Measurements from ENCODE around the gene MTCL3.

DNA sequence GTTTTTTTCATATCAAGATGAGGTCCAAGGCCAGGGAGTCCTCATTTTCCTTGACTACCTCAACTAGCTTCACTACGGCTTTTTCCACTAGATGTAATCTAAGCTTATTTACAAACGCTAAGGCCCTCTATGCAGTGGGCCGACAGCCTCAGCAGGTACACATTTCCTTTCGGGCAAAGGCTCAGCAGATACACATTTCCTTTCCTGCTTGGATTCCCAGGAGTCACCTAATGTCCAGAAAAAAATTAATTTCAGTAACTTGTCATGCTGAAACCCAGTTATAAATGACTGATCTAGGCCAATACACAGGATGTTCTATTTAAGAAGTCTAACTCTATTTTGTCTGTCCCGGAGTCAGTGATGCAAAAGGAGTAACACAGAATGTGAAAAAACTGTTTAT, 52.7 kb downstream of the MTCL3 start:
- TF ChIP-seq, protein P1, sequence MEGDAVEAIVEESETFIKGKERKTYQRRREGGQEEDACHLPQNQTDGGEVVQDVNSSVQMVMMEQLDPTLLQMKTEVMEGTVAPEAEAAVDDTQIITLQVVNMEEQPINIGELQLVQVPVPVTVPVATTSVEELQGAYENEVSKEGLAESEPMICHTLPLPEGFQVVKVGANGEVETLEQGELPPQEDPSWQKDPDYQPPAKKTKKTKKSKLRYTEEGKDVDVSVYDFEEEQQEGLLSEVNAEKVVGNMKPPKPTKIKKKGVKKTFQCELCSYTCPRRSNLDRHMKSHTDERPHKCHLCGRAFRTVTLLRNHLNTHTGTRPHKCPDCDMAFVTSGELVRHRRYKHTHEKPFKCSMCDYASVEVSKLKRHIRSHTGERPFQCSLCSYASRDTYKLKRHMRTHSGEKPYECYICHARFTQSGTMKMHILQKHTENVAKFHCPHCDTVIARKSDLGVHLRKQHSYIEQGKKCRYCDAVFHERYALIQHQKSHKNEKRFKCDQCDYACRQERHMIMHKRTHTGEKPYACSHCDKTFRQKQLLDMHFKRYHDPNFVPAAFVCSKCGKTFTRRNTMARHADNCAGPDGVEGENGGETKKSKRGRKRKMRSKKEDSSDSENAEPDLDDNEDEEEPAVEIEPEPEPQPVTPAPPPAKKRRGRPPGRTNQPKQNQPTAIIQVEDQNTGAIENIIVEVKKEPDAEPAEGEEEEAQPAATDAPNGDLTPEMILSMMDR (IDR thresholded peaks at IDR 0.05; ENCODE audit: borderline replicate concordance, extremely low read depth, low read length, poor library complexity, severe bottlenecking): no peak
- no peak for TF ChIP-seq EZH2 (IDR thresholded peaks at IDR 0.05; ENCODE audit: borderline replicate concordance, low read depth, low read length, severe bottlenecking)
